GM19043 (cell line): ENCODE results near the gene OBSCN.

Experiments used
- ATAC-seq: cut with Tn5 transposase; IDR thresholded peaks from one replicate; pipeline ENCODE4 v1.9.1; 2021; ENCODE audit warnings: low read depth; ENCODE audit not compliant: unreplicated experiment

OBSCN gene, protein sequence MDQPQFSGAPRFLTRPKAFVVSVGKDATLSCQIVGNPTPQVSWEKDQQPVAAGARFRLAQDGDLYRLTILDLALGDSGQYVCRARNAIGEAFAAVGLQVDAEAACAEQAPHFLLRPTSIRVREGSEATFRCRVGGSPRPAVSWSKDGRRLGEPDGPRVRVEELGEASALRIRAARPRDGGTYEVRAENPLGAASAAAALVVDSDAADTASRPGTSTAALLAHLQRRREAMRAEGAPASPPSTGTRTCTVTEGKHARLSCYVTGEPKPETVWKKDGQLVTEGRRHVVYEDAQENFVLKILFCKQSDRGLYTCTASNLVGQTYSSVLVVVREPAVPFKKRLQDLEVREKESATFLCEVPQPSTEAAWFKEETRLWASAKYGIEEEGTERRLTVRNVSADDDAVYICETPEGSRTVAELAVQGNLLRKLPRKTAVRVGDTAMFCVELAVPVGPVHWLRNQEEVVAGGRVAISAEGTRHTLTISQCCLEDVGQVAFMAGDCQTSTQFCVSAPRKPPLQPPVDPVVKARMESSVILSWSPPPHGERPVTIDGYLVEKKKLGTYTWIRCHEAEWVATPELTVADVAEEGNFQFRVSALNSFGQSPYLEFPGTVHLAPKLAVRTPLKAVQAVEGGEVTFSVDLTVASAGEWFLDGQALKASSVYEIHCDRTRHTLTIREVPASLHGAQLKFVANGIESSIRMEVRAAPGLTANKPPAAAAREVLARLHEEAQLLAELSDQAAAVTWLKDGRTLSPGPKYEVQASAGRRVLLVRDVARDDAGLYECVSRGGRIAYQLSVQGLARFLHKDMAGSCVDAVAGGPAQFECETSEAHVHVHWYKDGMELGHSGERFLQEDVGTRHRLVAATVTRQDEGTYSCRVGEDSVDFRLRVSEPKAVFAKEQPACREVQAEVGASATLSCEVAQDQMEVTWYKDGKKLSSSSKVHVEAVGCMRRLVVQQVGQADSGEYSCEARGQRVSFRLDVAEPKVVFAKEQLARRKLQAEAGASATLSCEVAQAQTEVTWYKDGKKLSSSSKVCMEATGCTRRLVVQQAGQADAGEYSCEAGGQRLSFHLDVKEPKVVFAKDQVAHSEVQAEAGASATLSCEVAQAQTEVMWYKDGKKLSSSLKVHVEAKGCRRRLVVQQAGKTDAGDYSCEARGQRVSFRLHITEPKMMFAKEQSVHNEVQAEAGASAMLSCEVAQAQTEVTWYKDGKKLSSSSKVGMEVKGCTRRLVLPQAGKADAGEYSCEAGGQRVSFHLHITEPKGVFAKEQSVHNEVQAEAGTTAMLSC (N-terminal part only)

DNA sequence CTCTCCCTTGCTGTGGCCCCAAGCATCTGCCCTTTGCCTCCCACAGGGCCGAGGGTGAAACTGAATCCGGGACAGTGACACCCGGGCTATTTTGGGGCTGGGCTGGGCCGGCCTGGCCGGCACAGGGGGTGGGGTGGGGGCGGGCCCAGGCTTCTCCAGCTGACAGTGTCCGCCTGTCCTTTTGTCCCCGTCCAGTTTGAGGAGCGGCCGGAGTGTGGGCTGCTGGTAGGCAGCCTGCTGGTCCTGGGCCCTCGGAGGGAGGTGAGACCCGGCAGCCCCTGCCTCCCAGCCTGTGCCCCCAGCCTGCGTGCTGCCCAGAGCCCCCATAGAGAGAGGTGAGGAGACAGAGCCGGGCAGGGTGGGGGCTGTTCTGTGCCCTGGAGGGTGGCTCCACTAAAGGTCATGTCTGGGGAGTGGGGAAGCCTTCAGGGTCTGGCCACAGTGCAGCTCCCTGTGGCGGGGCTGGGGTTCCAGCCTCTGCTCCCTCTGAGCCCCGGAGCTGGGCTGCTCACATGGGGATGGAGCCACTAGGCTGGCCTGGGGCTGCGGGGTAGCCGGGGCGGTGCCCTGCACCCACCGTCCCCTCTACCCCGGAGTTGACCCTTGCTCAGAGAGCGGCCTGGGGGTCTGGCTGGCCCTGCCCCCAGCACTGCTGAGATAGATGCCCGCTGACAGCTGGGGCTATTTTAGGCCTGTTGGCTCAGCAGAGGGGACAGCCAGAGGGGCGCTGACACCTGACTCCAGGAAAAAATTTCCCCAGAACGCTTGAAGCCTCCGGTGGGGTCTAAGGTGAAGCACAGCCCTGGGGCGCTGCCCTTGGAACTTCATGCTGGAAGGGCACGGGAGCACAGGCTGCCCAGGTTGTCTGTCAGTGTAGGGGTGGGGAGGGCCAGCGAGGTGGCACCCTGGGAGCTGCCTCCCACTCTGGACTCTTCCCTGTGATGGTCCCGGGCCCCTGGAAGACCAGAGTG is at the start of gene OBSCN:
OBSCN (plus strand) TSS at position 194 of the 971 bp plus-strand sequence. CDS start 3,740 bp downstream, outside the sequence.
- ATAC-seq = no peak

GRCh38 chr1:228158151-228159007 is 49.5 kb upstream of the OBSCN start:
- no peak for ATAC-seq

DNA sequence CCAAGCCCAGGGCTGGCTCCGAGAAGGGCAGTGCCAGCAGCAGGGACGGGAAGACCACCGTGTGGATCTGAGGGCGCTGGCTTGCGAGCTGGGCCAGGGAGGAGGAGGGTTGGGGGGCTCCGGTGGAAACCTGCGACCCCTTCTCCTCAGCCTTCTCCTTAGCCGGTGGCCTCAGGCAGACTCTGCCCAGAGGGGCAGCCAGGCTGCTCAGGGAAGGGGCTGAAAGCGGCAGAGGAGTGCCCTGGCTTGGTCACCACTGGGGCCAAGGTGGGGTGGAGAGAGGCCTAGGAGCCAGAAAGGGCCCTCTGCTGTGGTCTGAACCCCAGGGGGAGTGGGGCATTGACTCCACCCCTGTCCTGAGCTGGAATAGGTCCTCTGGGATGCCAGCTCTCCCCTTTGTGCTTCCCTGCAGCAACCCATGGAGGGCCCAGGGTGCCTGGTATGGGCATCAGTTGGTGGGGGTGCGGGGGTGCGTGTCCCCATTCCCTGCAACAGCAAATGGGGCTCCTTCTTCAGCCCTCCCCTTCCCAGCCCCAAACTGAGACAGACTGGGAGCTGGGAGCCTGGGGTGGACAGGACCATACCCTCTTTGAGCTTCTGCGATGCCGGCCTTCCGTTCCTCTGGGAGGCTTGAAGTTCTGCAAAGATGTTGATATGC is 48.7 kb upstream of the OBSCN start:
- ATAC-seq = no peak

DNA sequence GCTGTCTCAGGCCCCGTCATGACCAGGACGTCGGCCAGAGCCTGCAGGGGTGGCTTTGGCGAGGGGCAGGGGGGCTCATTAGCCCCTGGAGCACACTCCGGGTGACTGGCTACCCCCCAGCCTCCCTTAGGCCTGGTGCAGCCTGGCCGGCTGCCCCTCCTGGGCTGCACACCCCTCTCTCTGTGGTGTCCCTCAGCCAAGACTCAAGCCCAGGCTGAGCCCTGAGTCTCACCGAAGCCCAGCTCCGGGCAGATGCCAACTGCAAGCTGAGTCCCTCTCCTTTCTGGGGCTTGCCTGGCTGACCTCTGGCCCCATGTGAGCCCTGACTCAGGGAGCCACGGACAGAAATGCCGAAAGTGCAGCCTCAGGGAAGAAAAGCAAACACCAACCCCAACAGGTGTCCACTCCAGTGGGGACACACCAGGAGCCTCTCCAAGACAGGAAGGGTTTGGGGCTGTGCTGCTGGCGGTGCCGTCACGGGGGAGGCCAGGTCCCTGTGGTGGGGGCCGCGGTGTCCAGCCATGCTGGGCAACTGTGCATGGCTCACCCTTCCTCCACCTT is 47.6 kb upstream of the OBSCN start:
- ATAC-seq = no peak

DNA sequence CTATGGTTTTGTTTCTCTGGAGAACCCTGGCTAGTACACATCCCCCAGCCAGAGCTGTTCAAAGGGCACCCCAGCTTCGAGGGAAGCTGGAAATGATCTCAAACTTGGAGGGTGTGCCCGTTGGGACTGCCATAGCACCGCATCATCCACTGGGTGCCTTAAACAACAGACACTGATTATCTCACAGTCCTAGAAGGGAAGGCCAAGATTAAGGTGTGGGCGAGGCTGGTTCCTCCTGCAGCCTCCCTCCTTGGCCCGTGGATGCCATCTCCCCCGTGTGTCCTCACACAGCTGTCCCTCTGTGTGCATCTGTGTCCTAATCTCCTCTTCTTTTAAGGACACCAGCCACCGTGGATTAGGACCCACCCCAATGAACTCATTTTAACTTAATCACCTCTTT is 46.5 kb upstream of the OBSCN start:
- ATAC-seq = no peak

DNA sequence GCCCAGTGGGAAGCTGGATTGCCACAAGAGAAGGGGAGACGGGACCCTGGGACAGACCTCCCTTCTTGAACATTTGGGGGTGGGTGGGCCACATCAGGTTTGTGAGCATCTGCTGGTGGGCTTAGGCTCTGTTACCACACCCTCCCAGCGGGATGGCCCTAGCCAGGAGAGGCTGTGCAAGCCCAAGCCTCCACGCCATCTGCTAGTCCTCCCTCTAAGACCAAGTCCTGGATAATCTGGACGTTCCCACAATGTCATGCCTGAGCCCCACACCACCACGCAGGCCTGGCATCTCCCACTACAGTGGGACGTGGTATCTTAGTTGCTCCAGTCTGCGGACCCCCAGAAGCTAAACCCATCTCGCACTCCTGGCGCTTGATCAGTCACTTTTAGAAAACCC is 46.0 kb upstream of the OBSCN start:
- ATAC-seq = no peak

- no peak for ATAC-seq
These were observed 45.4 kb upstream of the OBSCN start for GRCh38 chr1:228162286-228163006.

DNA sequence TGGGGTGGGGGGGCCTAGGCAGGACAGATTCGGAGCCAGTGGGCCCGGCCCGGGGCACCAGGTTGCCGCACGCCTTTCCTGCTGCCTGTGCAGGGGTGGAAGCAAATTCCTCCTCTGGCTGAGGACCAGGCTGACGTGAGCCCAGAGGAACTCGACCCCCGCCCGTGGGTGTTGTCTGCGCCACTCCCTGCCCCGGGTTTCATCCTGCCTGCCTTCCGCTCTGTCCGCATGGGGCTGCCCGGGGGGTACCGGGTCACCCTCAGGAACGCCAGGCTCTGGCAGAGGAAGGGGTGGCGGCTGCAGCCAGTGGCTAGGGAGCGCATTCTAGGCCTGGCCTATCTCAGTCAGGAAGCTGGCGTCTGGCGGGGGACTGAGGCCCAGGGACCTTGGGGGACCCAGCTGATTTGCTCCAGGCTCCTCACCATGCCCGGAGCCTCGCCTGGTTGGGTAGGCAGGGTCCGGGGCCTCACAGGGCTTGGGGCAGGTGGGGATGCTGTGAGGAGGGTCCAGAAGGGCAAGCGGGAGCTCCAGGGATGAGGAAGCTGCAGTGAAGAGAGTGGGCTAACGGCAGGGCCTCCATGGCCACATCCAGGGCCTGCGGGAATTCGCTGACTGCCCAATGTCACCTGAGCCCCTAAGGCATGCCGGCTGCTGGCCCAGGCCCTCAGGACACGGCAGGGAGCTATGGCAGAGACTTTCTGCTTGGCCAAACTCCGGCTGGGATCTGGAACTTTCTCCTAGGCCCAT is 44.7 kb upstream of the OBSCN start:
- ATAC-seq = no peak

- ATAC-seq = no peak
These were observed 43.9 kb upstream of the OBSCN start for GRCh38 chr1:228163776-228164519.

DNA sequence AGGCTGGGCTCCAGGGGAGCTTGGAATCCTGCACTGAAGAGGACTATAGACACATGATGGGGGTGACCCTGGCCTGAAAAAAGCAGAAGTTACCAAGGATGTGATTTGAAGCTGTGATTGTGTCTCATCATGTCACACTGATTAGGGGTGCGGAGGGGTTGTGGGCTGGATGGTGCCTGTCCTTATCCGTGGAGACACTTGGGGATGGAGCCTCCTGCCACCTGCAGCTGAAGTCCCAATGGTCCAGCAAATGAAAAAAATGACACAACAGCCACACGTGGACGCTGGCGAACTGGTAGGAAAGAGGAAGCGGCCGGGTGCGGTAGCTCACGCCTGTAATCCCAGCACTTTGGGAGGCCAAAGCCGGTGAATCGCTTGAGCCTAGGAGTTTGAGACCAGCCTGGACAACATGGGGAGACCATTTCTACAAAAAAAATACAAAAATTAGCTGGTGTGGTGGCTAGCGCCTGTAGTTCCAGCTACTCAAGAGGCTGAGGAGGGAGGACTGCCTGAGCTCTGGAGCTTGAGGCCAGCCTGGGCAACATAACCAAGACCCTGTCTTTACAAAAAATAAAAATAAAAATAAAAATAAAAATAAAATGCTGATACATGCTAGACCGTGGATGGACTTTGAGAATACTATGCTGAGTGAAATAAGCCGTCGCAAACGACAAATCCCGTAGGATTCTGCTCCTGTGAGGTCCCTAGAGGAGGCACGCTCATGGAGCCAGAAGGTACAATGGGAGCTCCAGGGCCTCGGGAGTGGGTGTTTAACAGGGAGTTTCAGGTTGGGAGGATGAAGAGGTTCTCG is 43.1 kb upstream of the OBSCN start:
- no peak for ATAC-seq

DNA sequence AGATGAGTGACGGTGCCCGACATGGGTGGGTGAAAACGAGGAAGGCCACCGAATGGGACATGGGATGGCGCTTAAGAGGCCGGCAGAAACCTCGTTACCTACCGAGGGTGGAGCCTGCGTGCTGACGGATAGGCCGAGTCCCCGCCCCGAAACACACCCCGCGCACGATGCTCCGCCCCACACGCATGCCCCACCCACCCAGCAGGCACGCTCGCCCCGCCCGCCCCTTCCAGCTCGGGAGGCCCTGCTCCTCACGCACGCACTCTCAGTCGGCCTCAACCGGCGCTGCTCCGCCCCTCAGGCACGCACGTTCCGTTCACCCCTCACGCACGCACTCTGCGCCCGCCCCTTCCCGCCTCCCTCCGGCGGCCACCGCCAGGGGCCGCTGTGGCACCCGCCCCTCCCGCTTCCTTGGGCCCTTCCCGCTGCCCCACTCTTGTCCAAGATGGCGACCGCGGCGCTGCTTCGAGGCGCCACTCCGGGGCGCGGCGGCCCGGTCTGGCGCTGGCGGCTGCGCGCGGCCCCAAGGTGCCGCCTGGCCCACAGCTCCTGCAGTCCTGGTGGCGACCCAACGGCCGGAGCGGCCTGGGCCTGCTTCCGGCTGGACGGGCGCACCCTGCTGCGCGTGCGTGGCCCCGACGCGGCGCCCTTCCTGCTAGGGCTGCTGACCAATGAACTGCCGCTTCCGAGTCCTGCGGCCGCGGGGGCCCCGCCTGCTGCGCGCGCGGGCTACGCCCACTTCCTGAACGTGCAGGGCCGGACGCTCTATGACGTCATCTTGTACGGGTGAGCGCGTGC is 42.3 kb upstream of the OBSCN start, which contains the start of gene IBA57:
IBA57 (plus strand) TSS at position 433 of the 798 bp plus-strand sequence; CDS start at position 446, 13 bp downstream.
- peak; percentile 73 for ATAC-seq

DNA sequence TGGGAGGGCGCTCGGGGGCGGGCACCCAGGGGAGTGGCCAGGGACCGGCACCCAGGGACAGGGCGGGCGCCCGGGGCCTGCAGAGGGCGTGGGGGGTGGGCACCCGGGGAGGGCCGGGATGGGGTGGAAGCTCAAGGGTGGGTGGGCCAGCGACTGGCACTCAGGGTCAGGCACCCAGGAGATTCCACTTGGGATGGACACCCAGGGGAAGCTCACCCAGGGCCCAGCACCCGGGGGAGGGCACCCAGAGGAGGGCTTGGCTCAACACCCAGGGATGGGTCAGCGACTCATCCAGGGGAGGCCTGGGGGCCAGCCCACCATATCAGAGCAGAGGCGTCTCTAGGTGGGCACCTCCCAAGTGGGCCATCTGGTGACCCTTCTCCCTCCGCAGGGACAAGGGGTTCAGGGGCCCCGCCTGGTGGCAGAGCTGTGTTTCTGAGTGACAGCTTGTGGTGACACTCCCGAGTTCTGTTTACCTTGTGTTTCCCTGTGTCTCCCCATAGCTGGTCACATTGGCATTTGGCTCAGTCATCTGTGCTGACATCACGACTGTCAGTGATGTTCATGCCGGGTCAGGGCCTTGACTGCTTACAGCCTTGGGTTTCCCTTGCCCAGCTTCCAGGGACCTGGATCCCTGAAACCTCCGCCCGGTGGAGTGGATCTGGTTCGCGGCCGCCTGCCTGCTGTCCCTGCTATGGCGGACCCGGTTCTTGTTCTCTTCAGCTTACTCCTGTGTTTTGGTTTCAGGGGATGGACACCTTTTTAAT is 41.5 kb upstream of the OBSCN start:
- ATAC-seq = peak; percentile 17

- no peak for ATAC-seq
These were observed 39.1 kb upstream of the OBSCN start for GRCh38 chr1:228168563-228169270.
